HEK293 (cell line): ENCODE data around the gene NUDT4.

ENCODE experiments used
- CTCF ChIA-PET: fragments of 350-600 bp; formaldehyde crosslinking; extraction: SDS; loops from one replicate; lab custom pipeline; 2021; ENCODE audit warnings: antibody characterized with exemption; lab: Yijun Ruan, JAX
- POLR2A ChIA-PET: fragments of 300-600 bp; formaldehyde crosslinking; extraction: SDS; loops from one replicate; lab custom pipeline; 2020; ENCODE audit warnings: antibody characterized with exemption, inconsistent platforms; lab: Yijun Ruan, JAX
- H3K27ac ChIP-seq: fragments of 200-500 bp; sonication (Bioruptor generic); 2 replicates; pipeline ENCODE4 v1.5.1; 2014; ENCODE audit warnings: low read depth, low read length, control low read depth, inconsistent platforms; ENCODE audit errors: extremely low read depth
- H3K36me3 ChIP-seq, 2 experiments: fragments of 200-500 bp in 1 of 2; sonication (Bioruptor generic) in 1 of 2; 1 replicate in 1 of 2; 2 replicates in 1 of 2; pipeline ENCODE4 v1.5.1; 2014 to 2017; ENCODE audit warnings: inconsistent platforms in 2 of 2, low read length in 2 of 2; ENCODE audit not compliant: control insufficient read depth in 2 of 2, insufficient read depth in 1 of 2
- H3K4me1 ChIP-seq: fragments of 200-500 bp; sonication (Bioruptor generic); 2 replicates; pipeline ENCODE4 v1.5.1; 2014; ENCODE audit warnings: mild to moderate bottlenecking, low read length, inconsistent platforms; ENCODE audit not compliant: control insufficient read depth, insufficient read depth
- H3K4me3 ChIP-seq: 2 replicates; pipeline ENCODE4 v1.5.1; 2011; ENCODE audit warnings: low read depth, mild to moderate bottlenecking, control low read depth, low read length, moderate library complexity
- H3K9me3 ChIP-seq: fragments of 200-500 bp; sonication (Bioruptor generic); 2 replicates; pipeline ENCODE4 v1.5.1; 2014; ENCODE audit warnings: low read depth, low read length, inconsistent platforms; ENCODE audit not compliant: control insufficient read depth, insufficient read depth
- HOXD13 ChIP-seq: sonication (generic); formaldehyde crosslinking; IDR thresholded peaks from 2 replicates; pipeline ENCODE4 v1.8.0; 2022; ENCODE audit warnings: missing genetic modification reagents, borderline replicate concordance
- SP2 ChIP-seq: fragments of 450-650 bp; formaldehyde crosslinking; IDR thresholded peaks from 2 replicates; pipeline ENCODE4 v1.5.1; 2016; ENCODE audit warnings: missing biosample characterization, missing genetic modification characterization
- ZBTB21 ChIP-seq: fragments of 450-650 bp; formaldehyde crosslinking; IDR thresholded peaks from 2 replicates; pipeline ENCODE4 v1.5.1; 2017; ENCODE audit warnings: missing biosample characterization, missing genetic modification characterization
- ZNF10 ChIP-seq: fragments of 450-650 bp; formaldehyde crosslinking; IDR thresholded peaks from 2 replicates; pipeline ENCODE4 v1.5.1; 2017; ENCODE audit warnings: missing biosample characterization, missing genetic modification characterization
- ZNF114 ChIP-seq: fragments of 450-650 bp; formaldehyde crosslinking; IDR thresholded peaks from 2 replicates; pipeline ENCODE4 v1.5.0; 2017; ENCODE audit warnings: missing biosample characterization, missing genetic modification characterization
- ZNF138 ChIP-seq: fragments of 450-650 bp; formaldehyde crosslinking; IDR thresholded peaks from 2 replicates; pipeline ENCODE4 v1.5.1; 2016; ENCODE audit warnings: missing biosample characterization, missing genetic modification characterization, borderline replicate concordance
- ZNF140 ChIP-seq: fragments of 450-650 bp; formaldehyde crosslinking; IDR thresholded peaks from 2 replicates; pipeline ENCODE4 v1.5.1; 2016; ENCODE audit warnings: missing biosample characterization, missing genetic modification characterization
- ZNF16 ChIP-seq: fragments of 450-650 bp; formaldehyde crosslinking; IDR thresholded peaks from 2 replicates; pipeline ENCODE4 v1.5.1; 2016; ENCODE audit warnings: low read depth, missing biosample characterization, missing genetic modification characterization
- ZNF202 ChIP-seq: fragments of 450-650 bp; formaldehyde crosslinking; IDR thresholded peaks from 2 replicates; pipeline ENCODE4 v1.5.1; 2016; ENCODE audit warnings: missing biosample characterization, missing genetic modification characterization, borderline replicate concordance
- ZNF214 ChIP-seq: fragments of 450-650 bp; formaldehyde crosslinking; IDR thresholded peaks from 2 replicates; pipeline ENCODE4 v1.5.1; 2017; ENCODE audit warnings: missing biosample characterization, mild to moderate bottlenecking, missing genetic modification characterization, borderline replicate concordance
- ZNF223 ChIP-seq: fragments of 450-650 bp; formaldehyde crosslinking; IDR thresholded peaks from 2 replicates; pipeline ENCODE4 v1.5.1; 2016; ENCODE audit warnings: missing biosample characterization, missing genetic modification characterization
- ZNF24 ChIP-seq: fragments of 450-650 bp; formaldehyde crosslinking; IDR thresholded peaks from 2 replicates; pipeline ENCODE4 v1.5.1; 2016; ENCODE audit warnings: missing biosample characterization, missing genetic modification characterization
- ZNF292 ChIP-seq: fragments of 450-650 bp; formaldehyde crosslinking; IDR thresholded peaks from 2 replicates; pipeline ENCODE4 v1.5.1; 2016; ENCODE audit warnings: low read depth, missing biosample characterization, missing genetic modification characterization, borderline replicate concordance
- ZNF335 ChIP-seq: fragments of 450-650 bp; formaldehyde crosslinking; conservative IDR thresholded peaks from 2 replicates; pipeline ENCODE4 v1.5.1; 2016; ENCODE audit warnings: missing biosample characterization, missing genetic modification characterization
- ZNF341 ChIP-seq: fragments of 450-650 bp; formaldehyde crosslinking; IDR thresholded peaks from 2 replicates; pipeline ENCODE4; 2016; ENCODE audit warnings: low read depth, missing biosample characterization, missing genetic modification characterization
- ZNF48 ChIP-seq: fragments of 450-650 bp; formaldehyde crosslinking; IDR thresholded peaks from 2 replicates; pipeline ENCODE4 v1.5.1; 2016; ENCODE audit warnings: missing biosample characterization, missing genetic modification characterization
- ZNF501 ChIP-seq: fragments of 450-650 bp; formaldehyde crosslinking; IDR thresholded peaks from 2 replicates; pipeline ENCODE4 v1.5.1; 2016; ENCODE audit warnings: missing biosample characterization, missing genetic modification characterization
- ZNF530 ChIP-seq: fragments of 450-650 bp; formaldehyde crosslinking; IDR thresholded peaks from 2 replicates; pipeline ENCODE4 v1.5.1; 2016; ENCODE audit warnings: low read depth, missing biosample characterization, missing genetic modification characterization
- ZNF626 ChIP-seq: fragments of 450-650 bp; sonication (Bioruptor Pico); formaldehyde crosslinking; IDR thresholded peaks from 2 replicates; pipeline ENCODE4 v1.5.1; 2018; ENCODE audit warnings: missing biosample characterization, missing genetic modification characterization, inconsistent platforms
- ZNF629 ChIP-seq: fragments of 450-650 bp; formaldehyde crosslinking; IDR thresholded peaks from 2 replicates; pipeline ENCODE4 v1.5.1; 2017; ENCODE audit warnings: missing biosample characterization, missing genetic modification characterization
- ZNF707 ChIP-seq: fragments of 450-650 bp; formaldehyde crosslinking; IDR thresholded peaks from 2 replicates; pipeline ENCODE4 v1.5.1; 2016; ENCODE audit warnings: missing biosample characterization, missing genetic modification characterization
- TF ChIP-seq, protein P1 (sequence below): fragments of 450-650 bp; formaldehyde crosslinking; IDR thresholded peaks from 2 replicates; pipeline ENCODE4 v1.5.1; 2016; ENCODE audit warnings: missing biosample characterization, missing genetic modification characterization
- TF ChIP-seq, protein P2 (sequence below): fragments of 450-650 bp; formaldehyde crosslinking; optimal IDR thresholded peaks from 2 replicates; pipeline ENCODE3; 2016; ENCODE audit warnings: missing biosample characterization, mild to moderate bottlenecking, missing genetic modification characterization
- TF ChIP-seq, protein P3 (sequence below): fragments of 450-650 bp; formaldehyde crosslinking; IDR thresholded peaks from 2 replicates; pipeline ENCODE4 v1.5.1; 2016; ENCODE audit warnings: missing biosample characterization, missing genetic modification characterization
- TF ChIP-seq, protein P4 (sequence below): fragments of 450-650 bp; formaldehyde crosslinking; IDR thresholded peaks from 2 replicates; pipeline ENCODE4 v1.5.1; 2016; ENCODE audit warnings: missing biosample characterization, missing genetic modification characterization
- TF ChIP-seq, protein P5 (sequence below): fragments of 450-650 bp; formaldehyde crosslinking; IDR thresholded peaks from 2 replicates; pipeline ENCODE4 v1.5.1; 2017; ENCODE audit warnings: missing biosample characterization, missing genetic modification characterization
- TF ChIP-seq, protein P6 (sequence below): fragments of 450-650 bp; formaldehyde crosslinking; IDR thresholded peaks from 2 replicates; pipeline ENCODE4 v1.5.1; 2016; ENCODE audit warnings: missing biosample characterization, missing genetic modification characterization, low read depth

NUDT4 gene

DNA sequence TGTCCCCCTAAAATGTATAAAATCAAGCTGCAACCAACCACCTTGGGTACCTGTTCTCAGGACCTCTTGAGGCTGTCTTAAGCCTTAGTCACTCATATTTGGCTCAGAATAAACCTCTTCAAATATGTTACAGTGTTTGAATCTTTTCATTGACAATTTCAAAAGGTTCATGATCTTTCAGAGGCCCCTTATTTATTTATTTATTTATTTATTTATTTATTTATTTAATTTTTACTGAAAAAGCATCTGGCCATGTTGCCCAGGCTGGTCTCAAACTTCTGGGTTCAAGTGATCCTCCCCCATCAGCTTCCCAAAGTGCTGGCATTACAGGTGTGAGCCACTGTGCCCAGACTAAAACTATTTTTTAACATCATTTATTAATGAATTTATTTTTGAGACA lies 8.2 kb upstream of the NUDT4 start:
- POLR2A ChIA-PET: interaction anchor here (0.6 kb wide), 1 partner anchor 303 kb away, joined by 7 read pairs; no protein-coding TSS in a partner anchor
- H3K36me3 ChIP-seq: no peaks in the 10 kb centered on the region
- no peak overlapping the region for H3K27ac ChIP-seq
- CTCF ChIA-PET: no interaction called here
- no peaks in the 10 kb centered on the region for H3K9me3 ChIP-seq
- no peaks in the 10 kb centered on the region for H3K4me1 ChIP-seq
- H3K4me3 ChIP-seq: no peak overlapping the region
- TF ChIP-seq ZNF501 (tag by site-specific recombination) (no peak), ZNF530 (tag by site-specific recombination) (no peak), ZBTB21 (tag by site-specific recombination) (0 out of 2 replicates have a peak, but pooled peaks have one; percentile 47), ZNF16 (tag by site-specific recombination) (no peak), ZNF202 (tag by site-specific recombination) (no peak), ZNF48 (tag by site-specific recombination) (no peak), ZNF223 (tag by site-specific recombination) (0 out of 2 replicates have a peak, but pooled peaks have one; percentile 12), ZNF138 (tag by site-specific recombination) (no peak), ZNF140 (peak; percentile 72; the same call in 1 of the 2 replicates), ZNF292 (tag by site-specific recombination) (0 out of 2 replicates have a peak, but pooled peaks have one; percentile 57), HOXD13 (CRISPR knock-in tag) (no peak), ZNF335 (tag by site-specific recombination) (no peak), SP2 (no peak), ZNF626 (tag by site-specific recombination) (no peak), ZNF341 (tag by site-specific recombination) (no peak), ZNF10 (tag by site-specific recombination) (no peak), ZNF214 (tag by site-specific recombination) (no peak), ZNF24 (tag by site-specific recombination) (no peak), ZNF629 (tag by site-specific recombination) (0 out of 2 replicates have a peak, but pooled peaks have one; percentile 14), ZNF707 (tag by site-specific recombination) (no peak), ZNF114 (tag by site-specific recombination) (no peak)
- TF ChIP-seq, protein P1, sequence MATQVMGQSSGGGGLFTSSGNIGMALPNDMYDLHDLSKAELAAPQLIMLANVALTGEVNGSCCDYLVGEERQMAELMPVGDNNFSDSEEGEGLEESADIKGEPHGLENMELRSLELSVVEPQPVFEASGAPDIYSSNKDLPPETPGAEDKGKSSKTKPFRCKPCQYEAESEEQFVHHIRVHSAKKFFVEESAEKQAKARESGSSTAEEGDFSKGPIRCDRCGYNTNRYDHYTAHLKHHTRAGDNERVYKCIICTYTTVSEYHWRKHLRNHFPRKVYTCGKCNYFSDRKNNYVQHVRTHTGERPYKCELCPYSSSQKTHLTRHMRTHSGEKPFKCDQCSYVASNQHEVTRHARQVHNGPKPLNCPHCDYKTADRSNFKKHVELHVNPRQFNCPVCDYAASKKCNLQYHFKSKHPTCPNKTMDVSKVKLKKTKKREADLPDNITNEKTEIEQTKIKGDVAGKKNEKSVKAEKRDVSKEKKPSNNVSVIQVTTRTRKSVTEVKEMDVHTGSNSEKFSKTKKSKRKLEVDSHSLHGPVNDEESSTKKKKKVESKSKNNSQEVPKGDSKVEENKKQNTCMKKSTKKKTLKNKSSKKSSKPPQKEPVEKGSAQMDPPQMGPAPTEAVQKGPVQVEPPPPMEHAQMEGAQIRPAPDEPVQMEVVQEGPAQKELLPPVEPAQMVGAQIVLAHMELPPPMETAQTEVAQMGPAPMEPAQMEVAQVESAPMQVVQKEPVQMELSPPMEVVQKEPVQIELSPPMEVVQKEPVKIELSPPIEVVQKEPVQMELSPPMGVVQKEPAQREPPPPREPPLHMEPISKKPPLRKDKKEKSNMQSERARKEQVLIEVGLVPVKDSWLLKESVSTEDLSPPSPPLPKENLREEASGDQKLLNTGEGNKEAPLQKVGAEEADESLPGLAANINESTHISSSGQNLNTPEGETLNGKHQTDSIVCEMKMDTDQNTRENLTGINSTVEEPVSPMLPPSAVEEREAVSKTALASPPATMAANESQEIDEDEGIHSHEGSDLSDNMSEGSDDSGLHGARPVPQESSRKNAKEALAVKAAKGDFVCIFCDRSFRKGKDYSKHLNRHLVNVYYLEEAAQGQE: peak; percentile 48; the same call in 1 of the 2 replicates
- TF ChIP-seq, protein P2, sequence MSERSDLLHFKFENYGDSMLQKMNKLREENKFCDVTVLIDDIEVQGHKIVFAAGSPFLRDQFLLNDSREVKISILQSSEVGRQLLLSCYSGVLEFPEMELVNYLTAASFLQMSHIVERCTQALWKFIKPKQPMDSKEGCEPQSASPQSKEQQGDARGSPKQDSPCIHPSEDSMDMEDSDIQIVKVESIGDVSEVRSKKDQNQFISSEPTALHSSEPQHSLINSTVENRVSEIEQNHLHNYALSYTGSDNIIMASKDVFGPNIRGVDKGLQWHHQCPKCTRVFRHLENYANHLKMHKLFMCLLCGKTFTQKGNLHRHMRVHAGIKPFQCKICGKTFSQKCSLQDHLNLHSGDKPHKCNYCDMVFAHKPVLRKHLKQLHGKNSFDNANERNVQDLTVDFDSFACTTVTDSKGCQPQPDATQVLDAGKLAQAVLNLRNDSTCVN (tag by site-specific recombination): no peak
- TF ChIP-seq, protein P3, sequence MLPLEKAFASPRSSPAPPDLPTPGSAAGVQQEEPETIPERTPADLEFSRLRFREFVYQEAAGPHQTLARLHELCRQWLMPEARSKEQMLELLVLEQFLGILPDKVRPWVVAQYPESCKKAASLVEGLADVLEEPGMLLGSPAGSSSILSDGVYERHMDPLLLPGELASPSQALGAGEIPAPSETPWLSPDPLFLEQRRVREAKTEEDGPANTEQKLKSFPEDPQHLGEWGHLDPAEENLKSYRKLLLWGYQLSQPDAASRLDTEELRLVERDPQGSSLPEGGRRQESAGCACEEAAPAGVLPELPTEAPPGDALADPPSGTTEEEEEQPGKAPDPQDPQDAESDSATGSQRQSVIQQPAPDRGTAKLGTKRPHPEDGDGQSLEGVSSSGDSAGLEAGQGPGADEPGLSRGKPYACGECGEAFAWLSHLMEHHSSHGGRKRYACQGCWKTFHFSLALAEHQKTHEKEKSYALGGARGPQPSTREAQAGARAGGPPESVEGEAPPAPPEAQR: no peak
- TF ChIP-seq, protein P4, sequence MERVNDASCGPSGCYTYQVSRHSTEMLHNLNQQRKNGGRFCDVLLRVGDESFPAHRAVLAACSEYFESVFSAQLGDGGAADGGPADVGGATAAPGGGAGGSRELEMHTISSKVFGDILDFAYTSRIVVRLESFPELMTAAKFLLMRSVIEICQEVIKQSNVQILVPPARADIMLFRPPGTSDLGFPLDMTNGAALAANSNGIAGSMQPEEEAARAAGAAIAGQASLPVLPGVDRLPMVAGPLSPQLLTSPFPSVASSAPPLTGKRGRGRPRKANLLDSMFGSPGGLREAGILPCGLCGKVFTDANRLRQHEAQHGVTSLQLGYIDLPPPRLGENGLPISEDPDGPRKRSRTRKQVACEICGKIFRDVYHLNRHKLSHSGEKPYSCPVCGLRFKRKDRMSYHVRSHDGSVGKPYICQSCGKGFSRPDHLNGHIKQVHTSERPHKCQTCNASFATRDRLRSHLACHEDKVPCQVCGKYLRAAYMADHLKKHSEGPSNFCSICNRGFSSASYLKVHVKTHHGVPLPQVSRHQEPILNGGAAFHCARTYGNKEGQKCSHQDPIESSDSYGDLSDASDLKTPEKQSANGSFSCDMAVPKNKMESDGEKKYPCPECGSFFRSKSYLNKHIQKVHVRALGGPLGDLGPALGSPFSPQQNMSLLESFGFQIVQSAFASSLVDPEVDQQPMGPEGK (tag by site-specific recombination): no peak
- TF ChIP-seq, protein P5, sequence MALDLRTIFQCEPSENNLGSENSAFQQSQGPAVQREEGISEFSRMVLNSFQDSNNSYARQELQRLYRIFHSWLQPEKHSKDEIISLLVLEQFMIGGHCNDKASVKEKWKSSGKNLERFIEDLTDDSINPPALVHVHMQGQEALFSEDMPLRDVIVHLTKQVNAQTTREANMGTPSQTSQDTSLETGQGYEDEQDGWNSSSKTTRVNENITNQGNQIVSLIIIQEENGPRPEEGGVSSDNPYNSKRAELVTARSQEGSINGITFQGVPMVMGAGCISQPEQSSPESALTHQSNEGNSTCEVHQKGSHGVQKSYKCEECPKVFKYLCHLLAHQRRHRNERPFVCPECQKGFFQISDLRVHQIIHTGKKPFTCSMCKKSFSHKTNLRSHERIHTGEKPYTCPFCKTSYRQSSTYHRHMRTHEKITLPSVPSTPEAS: no peak
- TF ChIP-seq, protein P6, sequence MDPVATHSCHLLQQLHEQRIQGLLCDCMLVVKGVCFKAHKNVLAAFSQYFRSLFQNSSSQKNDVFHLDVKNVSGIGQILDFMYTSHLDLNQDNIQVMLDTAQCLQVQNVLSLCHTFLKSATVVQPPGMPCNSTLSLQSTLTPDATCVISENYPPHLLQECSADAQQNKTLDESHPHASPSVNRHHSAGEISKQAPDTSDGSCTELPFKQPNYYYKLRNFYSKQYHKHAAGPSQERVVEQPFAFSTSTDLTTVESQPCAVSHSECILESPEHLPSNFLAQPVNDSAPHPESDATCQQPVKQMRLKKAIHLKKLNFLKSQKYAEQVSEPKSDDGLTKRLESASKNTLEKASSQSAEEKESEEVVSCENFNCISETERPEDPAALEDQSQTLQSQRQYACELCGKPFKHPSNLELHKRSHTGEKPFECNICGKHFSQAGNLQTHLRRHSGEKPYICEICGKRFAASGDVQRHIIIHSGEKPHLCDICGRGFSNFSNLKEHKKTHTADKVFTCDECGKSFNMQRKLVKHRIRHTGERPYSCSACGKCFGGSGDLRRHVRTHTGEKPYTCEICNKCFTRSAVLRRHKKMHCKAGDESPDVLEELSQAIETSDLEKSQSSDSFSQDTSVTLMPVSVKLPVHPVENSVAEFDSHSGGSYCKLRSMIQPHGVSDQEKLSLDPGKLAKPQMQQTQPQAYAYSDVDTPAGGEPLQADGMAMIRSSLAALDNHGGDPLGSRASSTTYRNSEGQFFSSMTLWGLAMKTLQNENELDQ (tag by site-specific recombination): no peak
